HCT116 (cell line): ENCODE measurements around the gene DHRSX. TPM values are rescaled to one million over a fixed set of nuclear protein-coding genes. Genes with fewer than 3 reads are reported as not detected.

Experiments used
- ATAC-seq: fragments of 200-7000 bp; cut with Tn5 transposase; 2 replicates; pipeline ENCODE4 v1.9.1; 2020; ENCODE audit warnings: mild to moderate bottlenecking, moderate library complexity
- BruUV-seq: library from RNA; stranded (reverse); fragments of 400-500 nt; replicated peaks from 2 replicates; lab custom pipeline; 2021; lab: Mats Ljungman, UMichigan
- CTCF ChIA-PET: fragments of 300-600 bp; sonication (Branson Sonifier 250); formaldehyde crosslinking; loops from one replicate; lab custom pipeline; 2021; ENCODE audit warnings: antibody characterized with exemption; lab: Charles Lee
- POLR2A ChIA-PET: fragments of 300-600, 350-600 bp; sonication (Branson Sonifier 250); formaldehyde crosslinking; loops from one replicate; lab custom pipeline; 2021; ENCODE audit warnings: antibody characterized with exemption; lab: Charles Lee
- RAD21 ChIA-PET, 2 experiments: fragments of 300-600 bp; sonication (Branson Sonifier 250); formaldehyde crosslinking; loops; one replicate each; lab custom pipeline; 2023; ENCODE audit warnings: low total read pairs in 2 of 2; ENCODE audit not compliant: uncharacterized antibody in 2 of 2, unreplicated experiment in 2 of 2, low non-redundant PET in 1 of 2; lab: Charles Lee
- DNase-seq: peaks from one replicate; pipeline ENCODE4 v3.0.0-alpha.2; 2010; ENCODE audit warnings: low read depth, low spot score
- H2AFZ ChIP-seq: fragments of 200-600 bp; shearing (Covaris generic), sonication (generic); 2 replicates; pipeline ENCODE4 v1.6.1; 2017; ENCODE audit warnings: low read depth, mixed run types, mixed read lengths, antibody characterized with exemption, low read length; ENCODE audit not compliant: poor library complexity, severe bottlenecking
- H3K27ac ChIP-seq: 2 replicates; pipeline ENCODE4 v1.5.1; 2012; ENCODE audit warnings: low read depth, low read length
- H3K27me3 ChIP-seq: fragments of 200-600 bp; sonication (generic); 2 replicates; pipeline ENCODE4 v1.6.1; 2016; ENCODE audit warnings: mixed run types, low read length, mixed read lengths; ENCODE audit not compliant: insufficient read depth
- H3K36me3 ChIP-seq, 2 experiments: fragments of 200-500 bp in 1 of 2; fragments of 200-600 bp in 1 of 2; sonication (Bioruptor generic) in 1 of 2; sonication (generic) in 1 of 2; 2 replicates each; pipeline versions ENCODE4 v1.5.1 to v1.6.1; 2014 to 2016; ENCODE audit warnings: low read length in 2 of 2, inconsistent platforms in 1 of 2, mixed read lengths in 1 of 2, mixed run types in 1 of 2; ENCODE audit not compliant: insufficient read depth in 2 of 2, control insufficient read depth in 1 of 2
- H3K4me1 ChIP-seq, 2 experiments: fragments of 200-600 bp in 1 of 2; sonication (generic) in 1 of 2; 2 replicates each; pipeline versions ENCODE4 v1.5.1 to v1.6.1; 2012 to 2017; ENCODE audit warnings: low read length in 2 of 2, inconsistent platforms in 1 of 2, mild to moderate bottlenecking in 1 of 2, mixed read lengths in 1 of 2, mixed run types in 1 of 2, moderate library complexity in 1 of 2; ENCODE audit not compliant: insufficient read depth in 2 of 2, control insufficient read depth in 1 of 2
- H3K4me2 ChIP-seq: fragments of 200-600 bp; sonication (generic); 2 replicates; pipeline ENCODE4 v1.6.1; 2017; ENCODE audit warnings: mixed run types, low read length, mixed read lengths
- H3K4me3 ChIP-seq, 2 experiments: fragments of 200-600 bp in 1 of 2; sonication (generic) in 1 of 2; replicated peaks in 1 of 2; 2 replicates each; pipeline ENCODE4 v1.5.1; 2011 to 2016; ENCODE audit warnings: low read length in 2 of 2, control low read depth in 1 of 2, low read depth in 1 of 2, mild to moderate bottlenecking in 1 of 2, mixed read lengths in 1 of 2, mixed run types in 1 of 2
- H3K79me2 ChIP-seq: fragments of 200-600 bp; sonication (generic); 2 replicates; pipeline ENCODE4 v1.6.1; 2017; ENCODE audit warnings: mild to moderate bottlenecking, mixed run types, low read length, moderate library complexity, mixed read lengths; ENCODE audit not compliant: insufficient read depth
- H3K9ac ChIP-seq: fragments of 200-600 bp; sonication (generic); 2 replicates; pipeline ENCODE4 v1.6.1; 2016; ENCODE audit warnings: low read length, mixed read lengths
- H3K9me2 ChIP-seq: fragments of 200-600 bp; sonication (generic), shearing (Covaris generic); 2 replicates; pipeline ENCODE4 v1.6.1; 2017; ENCODE audit warnings: mixed run types, mild to moderate bottlenecking, moderate library complexity; ENCODE audit not compliant: insufficient read depth
- H3K9me3 ChIP-seq, 2 experiments: fragments of 200-500 bp in 1 of 2; fragments of 200-600 bp in 1 of 2; sonication (Bioruptor generic) in 1 of 2; sonication (generic) in 1 of 2; 2 replicates each; pipeline ENCODE4 v1.6.1; 2014 to 2017; ENCODE audit warnings: low read length in 2 of 2, mixed read lengths in 2 of 2, inconsistent platforms in 1 of 2, low read depth in 1 of 2, mild to moderate bottlenecking in 1 of 2, mixed run types in 1 of 2, moderate library complexity in 1 of 2; ENCODE audit not compliant: control insufficient read depth in 1 of 2, insufficient read depth in 1 of 2
- H4K20me1 ChIP-seq: fragments of 200-600 bp; sonication (generic), shearing (Covaris generic); 2 replicates; pipeline ENCODE4 v1.6.1; 2017; ENCODE audit warnings: mixed run types, mild to moderate bottlenecking, moderate library complexity; ENCODE audit not compliant: insufficient read depth
- JUND ChIP-seq: IDR thresholded peaks from 2 replicates; pipeline ENCODE4 v1.6.1; 2012
- TCF7L2 ChIP-seq: IDR thresholded peaks from 2 replicates; pipeline ENCODE4 v1.7.0; 2011; ENCODE audit warnings: borderline replicate concordance, inconsistent platforms; ENCODE audit not compliant: insufficient read depth, insufficient read length; ENCODE audit errors: extremely low read depth
- YY1 ChIP-seq: IDR thresholded peaks from 2 replicates; pipeline ENCODE4 v1.6.1; 2011; ENCODE audit warnings: low read length, low read depth, moderate library complexity, mild to moderate bottlenecking; ENCODE audit not compliant: insufficient replicate concordance; ENCODE audit errors: extremely low read depth
- intact Hi-C: fragments of 100-400 bp; cut with micrococcal nuclease; formaldehyde crosslinking; loops from 2 replicates; pipeline ENCODE4 v1.10.0; 2022
- total RNA-seq: library from RNA; stranded (reverse); gene quantifications from one replicate; pipeline ENCODE4 v1.2.1, GENCODE V29; 2021; ENCODE audit not compliant: unreplicated experiment

DHRSX gene
- total RNA-seq, 1 experiment from 2014 or later: 11.9 TPM

- intact Hi-C loops: no loop called here
- Histone ChIP-seq H3K36me3 (peaks cover 0 to under 1% of the 10 kb centered on the region in 2 experiments; a peak in 1 of 4 replicates), H3K79me2 (no peaks in the 10 kb centered on the region), H4K20me1 (no peaks in the 10 kb centered on the region), H3K27ac (no peak overlapping the region), H3K9ac (no peak overlapping the region), H3K9me3 (no peaks in the 10 kb centered on the region), H3K4me2 (no peak overlapping the region), H3K27me3 (no peaks in the 10 kb centered on the region)
- ChIA-PET RAD21 (no interaction called here), CTCF (no interaction called here), POLR2A (no interaction called here)
- DNase-seq: no peak
- BruUV-seq: no TSS peak
- ATAC-seq: no peak
- TF ChIP-seq TCF7L2: no peak
- TF ChIP-seq, all 23 proteins: peak for 0
- Histone ChIP-seq H2AFZ (no peak overlapping the region), H3K9me2 (no peaks in the 10 kb centered on the region), H3K4me3 (no peak overlapping the region), H3K4me1 (peaks cover 19 to 23% of the 10 kb centered on the region in 2 experiments)
Measured at GRCh38 chrX:2412131-2412530, 88.6 kb downstream of the DHRSX start.

DNA sequence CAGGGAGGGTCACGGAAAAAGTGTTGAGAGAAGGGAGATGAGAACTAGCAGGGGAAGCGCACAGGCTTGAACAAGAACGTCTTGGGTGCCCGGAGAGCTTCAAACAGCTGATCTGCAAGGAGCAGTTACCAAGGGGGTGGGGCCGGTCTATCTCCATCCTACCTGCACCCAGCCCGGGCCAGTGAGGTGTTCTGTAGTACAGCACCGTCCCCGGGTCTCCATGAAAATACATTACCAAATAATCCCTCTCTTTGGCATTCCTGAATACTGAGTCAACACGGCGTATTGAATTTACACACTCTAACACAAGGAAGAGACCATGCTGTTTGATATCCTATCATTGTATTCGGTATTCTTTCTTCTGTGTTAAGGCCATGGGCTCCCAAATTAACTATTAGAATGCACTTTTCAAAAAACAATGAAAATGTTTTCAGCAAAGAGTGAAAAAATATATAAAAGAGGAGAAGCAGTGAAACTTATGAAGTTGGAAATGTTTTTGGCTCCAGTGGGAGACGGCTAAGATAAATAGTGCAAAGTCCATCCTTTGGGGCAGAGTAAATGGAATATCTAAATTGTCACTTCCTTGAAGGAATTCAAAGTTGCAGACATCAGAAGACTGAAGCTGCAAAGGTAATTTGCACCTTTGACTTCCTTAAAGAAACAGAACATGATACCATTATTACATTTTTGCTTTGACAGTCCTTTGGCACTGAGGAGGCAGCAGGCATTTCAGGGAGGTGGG lies 90.3 kb downstream of the DHRSX start:
- ChIA-PET POLR2A (no interaction called here), CTCF (no interaction called here)
- H3K9ac ChIP-seq: peak overlapping the region; percentile 22; the same call in 1 of the 2 replicates
- no peak overlapping the region for H2AFZ ChIP-seq
- TF ChIP-seq YY1 (no peak), JUND (peak; percentile 40; the same call in 1 of the 2 replicates)
- TF ChIP-seq, all 23 proteins: peak for 1
- peaks cover 0 to 5% of the 10 kb centered on the region in 2 experiments; a peak in 1 of 4 replicates for H3K36me3 ChIP-seq
- DNase-seq: no peak
- intact Hi-C loops: no loop called here
- peak; percentile 76 for ATAC-seq
- peak overlapping the region; percentile 61 for H3K27ac ChIP-seq
- RAD21 ChIA-PET: no interaction called here
- peak overlapping the region; percentile 62 for H3K4me2 ChIP-seq
- no TSS peak for BruUV-seq
- no peaks in the 10 kb centered on the region for H4K20me1 ChIP-seq
- H3K4me1 ChIP-seq: peaks cover 19 to 23% of the 10 kb centered on the region in 2 experiments
- no peaks in the 10 kb centered on the region for H3K27me3 ChIP-seq
- H3K9me2 ChIP-seq: no peaks in the 10 kb centered on the region
- no peaks in the 10 kb centered on the region for H3K79me2 ChIP-seq
- H3K4me3 ChIP-seq: peak overlapping the region in 1 of 2 experiments; percentile 7; a peak in 1 of 4 replicates
- H3K9me3 ChIP-seq: no peaks in the 10 kb centered on the region
